DMS79 (cell line): Measurements from ENCODE around the gene C7orf25.

Experiments
- DNase-seq: peaks from one replicate; lab custom pipeline; 2025; lab: John Stamatoyannopoulos, UW

The C7orf25 gene

DNA sequence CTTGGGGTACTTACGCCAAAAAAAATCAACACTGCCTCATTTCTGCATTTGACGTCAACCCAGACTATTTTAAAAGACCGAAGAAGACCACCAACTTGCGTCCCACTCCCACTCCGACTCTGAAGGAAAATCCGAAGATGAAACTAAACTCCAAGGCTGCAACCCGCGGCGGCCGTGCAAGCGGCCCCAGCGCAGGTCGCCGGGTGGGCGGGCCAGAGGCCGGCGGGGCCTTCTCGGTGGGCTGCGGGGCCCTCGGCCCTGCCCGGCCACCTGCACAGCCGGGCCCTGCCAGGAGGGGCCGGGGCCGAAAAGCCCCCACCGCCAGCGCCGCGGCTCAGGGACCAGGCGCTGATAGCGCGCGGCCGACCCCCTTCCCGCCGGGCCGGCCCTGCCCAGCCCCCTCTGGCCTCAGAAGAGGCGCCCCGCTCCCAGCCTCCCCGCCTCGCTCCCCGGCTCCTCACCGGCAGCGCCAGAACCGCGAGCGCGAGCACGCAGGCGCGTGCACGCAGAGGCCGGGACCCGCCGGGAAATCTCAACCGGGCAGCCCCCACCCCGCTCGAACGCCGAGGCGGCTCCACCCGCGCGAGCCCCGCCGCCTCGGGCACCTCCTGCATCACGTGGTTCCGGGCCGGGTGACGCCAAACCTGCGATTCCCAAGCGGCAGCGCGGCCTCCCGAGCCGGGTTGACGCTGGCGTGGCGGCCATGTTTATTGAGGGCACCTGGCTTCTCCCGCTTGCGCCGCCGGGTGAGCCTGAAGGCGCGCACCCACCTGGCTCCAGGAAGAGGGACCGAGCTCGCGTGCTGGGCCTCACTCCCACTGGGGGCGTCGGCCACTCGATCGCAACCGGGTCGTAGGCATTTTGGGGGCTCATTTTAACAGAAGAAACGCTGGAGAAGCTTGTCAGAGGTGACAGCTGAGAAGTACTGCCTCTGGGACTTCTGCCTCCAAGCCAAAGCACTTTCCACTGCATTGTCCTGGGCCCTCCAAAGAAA, at the start of gene C7orf25:
C7orf25 (minus strand) TSS at position 617 of the 994 bp plus-strand sequence. CDS start 1,170 bp downstream, outside the sequence.
- DNase-seq, result peak; percentile 97

DNA sequence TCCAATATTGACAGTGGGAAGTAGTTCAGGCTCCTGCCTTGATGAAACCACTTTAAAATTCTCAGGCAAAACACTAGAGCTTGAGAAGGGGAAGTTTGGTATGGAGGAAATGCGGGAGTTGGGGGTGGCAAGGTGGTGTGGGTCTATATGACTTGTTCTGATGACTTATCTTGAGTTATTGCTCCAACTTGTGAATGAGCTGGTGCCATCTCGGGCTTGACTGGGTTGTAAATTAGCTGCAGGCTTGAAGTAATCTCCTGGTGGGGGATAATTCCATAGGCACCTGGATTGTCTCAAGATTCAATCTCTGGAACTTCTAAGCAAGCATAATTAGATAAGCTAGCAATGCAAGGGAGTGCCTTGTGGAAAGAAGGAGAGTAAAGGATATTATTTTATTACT, 49.3 kb upstream of the C7orf25 start:
- DNase-seq, result no peak

DNA sequence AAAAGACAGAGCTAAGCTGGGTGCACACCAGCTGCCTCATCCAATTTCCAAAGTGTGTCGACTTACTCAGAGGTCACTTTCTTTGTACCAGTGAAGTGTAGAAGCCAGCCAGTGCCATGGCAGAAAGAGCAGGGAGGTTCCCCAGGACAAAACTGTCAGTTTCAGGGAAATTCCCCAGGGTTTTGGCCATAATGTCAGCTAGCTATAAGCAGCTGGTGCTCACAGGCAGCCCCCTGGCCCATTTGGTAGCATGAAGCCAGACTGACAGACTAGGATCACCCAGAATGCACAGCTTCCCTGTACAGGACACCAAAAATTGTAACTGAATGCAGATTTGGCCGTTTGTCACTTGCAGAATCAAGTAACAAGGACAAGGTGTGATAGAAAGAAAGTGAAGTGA, 48.9 kb upstream of the C7orf25 start:
- no peak for DNase-seq

DNA sequence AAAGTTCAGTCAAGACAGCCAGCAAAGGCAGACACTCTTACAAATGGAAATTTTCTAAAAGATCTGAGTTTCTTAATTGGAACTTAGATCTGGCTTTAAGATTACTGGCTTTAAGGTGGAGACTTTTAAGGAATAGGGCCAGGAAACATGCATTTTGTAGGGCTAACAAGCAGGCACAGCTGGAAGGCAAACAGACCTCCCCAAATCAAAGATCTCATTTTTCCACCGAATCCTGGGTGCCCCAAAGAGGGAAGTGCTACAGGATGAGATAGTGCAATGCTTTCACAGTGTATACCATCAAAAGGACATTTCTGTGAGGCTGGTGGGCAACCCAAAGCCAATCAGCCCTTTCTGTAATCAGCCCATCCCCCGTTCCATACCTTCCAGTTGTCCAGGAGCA, 47.7 kb upstream of the C7orf25 start:
- no peak for DNase-seq

DNA sequence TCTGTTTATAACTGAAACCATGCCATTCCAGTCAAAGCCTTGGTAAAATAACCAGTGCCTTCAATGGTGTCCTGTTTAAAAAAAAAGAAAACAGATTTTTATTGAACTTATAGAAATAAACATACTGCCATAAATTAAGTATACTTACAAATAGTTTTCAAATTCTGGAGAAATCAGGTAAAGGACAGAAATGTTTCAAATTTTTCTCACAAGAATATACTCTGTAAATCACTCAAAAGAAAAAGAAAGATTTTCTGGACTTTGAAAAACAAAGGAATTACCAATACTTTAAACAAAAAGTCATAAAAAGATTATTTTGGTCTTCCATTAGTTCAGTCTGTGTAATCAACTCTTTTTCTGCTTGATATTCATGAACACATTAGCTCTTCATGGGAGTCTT, 44.2 kb upstream of the C7orf25 start:
- no peak for DNase-seq

DNA sequence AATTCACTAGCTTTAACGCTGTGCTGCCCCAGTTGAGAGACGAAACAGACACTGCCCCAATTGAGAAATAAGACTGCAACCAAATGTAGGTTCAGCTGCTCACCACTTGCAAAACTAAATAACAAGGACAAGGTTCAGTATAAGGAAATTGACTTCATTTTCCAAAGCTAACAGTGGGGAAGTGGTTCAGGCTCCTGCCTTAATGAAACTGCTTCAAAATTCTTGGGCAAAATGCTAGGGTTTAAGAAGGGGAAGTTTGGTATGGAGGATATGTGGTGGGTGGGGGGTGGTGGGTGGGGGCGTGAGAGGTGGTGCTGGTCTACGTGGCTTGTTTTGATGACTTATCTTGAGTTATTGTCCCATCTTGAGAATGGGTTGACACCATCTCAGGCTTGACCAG, 42.1 kb upstream of the C7orf25 start:
- no peak for DNase-seq

DNA sequence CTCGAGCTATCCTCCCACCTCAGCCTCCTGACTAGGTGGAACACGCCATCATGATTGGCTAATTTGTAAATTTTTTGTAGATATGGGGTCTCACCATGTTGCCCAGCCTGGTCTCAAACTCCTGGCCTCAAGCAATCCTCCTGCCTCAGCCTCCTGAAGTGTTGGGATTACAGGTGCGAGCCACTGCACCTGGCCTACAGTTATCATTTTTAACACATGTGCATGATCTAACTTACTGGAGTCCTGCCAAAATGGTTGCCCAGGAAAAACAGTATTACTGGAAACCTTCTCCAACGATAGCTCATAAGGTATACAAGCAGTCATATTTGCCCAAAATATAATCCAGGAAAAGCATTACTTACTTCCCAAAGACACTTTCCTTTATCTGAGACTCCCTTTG, 40.5 kb upstream of the C7orf25 start:
- DNase-seq, result no peak

DNA sequence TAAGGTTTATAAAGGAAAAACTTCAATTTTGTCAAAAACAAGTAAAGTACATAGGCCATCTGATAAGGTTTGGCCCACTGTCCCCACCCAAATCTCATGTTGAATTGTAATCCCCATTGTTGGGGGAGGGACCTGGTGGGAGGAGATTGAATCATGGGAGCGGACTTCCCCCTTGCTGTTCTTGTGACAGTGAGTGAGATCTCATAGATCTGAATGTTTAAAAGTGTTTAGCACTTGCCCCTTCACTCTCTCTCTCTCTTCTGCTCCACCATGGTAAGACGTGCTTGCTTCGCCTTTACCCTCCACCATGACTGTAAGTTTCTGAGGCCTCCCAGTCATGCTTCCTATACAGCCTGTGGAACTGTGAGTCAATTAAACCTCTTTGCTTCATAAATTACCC, 38.5 kb upstream of the C7orf25 start:
- DNase-seq, result no peak

DNA sequence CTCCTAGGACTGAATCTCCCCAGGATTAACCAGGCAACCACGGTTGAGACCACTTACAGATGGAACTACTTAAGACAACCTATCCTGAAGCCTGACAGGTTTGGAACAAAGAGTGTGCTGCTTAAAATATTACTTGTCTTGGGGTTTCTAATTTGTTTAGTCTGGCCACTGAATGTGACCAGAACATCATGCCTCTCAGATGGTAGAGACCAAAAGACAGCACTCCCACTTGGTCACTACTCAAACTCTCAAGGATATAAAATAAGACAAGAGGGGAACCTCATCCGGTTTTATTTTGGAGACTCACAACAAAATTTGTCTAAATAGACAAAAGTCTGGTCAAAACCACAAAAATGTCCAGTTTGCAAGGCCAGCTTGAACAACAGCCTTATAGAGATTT, 35.7 kb upstream of the C7orf25 start:
- no peak for DNase-seq

DNA sequence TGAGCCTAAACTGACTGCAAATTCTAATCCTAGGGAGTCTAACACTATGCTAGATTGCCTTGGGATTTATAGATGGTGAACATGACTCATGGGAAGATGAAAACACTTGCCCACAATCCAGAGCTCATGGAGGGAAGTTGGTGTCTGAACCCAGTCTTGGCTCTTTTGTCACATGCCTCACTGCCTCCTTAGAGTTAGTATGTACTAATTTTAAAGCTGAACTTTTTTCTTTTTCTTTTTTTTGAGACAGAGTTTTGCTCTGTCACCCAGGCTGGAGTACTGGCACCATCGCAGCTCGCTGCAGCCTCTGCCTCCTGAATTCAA, 34.7 kb upstream of the C7orf25 start:
- no peak for DNase-seq

DNA sequence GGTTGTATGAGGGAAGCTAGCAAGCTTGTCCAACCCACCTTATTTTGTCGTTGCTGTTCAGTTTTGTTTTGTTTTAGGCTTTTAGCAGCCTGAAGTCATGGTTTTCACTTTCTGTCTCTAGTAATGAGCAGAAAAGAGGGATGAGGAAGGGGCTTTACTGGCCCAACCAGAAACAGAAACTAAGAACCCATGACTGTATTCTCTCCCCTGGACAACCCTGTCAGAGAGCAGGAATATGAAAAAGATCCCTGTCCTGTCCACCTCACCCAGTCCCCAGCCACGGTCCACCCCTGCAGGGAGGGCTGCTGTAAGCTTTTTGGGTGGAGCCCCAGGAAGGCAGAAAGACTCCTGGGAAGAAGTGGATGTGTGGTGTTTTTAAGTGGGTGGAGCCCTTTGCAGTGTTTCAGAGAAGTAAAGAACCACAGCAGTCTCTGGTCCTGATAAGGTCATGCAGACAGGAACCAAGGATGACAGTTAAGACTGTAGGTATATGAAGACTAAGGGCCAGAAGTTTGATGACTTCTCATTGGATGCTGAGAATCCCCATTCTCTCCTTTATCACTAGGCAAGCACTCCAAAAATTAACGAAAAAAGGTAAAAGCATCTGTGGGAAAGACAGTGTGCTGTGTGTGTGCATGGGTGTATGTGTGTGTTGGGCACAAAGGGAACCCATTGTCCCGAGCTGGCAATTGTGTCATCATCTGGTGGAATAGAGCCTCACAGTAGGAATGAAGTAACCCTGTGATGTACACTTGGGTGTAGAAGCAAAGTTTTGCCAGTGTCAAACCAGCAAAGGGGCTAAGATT, 34.2 kb upstream of the C7orf25 start:
- DNase-seq, result no peak

DNA sequence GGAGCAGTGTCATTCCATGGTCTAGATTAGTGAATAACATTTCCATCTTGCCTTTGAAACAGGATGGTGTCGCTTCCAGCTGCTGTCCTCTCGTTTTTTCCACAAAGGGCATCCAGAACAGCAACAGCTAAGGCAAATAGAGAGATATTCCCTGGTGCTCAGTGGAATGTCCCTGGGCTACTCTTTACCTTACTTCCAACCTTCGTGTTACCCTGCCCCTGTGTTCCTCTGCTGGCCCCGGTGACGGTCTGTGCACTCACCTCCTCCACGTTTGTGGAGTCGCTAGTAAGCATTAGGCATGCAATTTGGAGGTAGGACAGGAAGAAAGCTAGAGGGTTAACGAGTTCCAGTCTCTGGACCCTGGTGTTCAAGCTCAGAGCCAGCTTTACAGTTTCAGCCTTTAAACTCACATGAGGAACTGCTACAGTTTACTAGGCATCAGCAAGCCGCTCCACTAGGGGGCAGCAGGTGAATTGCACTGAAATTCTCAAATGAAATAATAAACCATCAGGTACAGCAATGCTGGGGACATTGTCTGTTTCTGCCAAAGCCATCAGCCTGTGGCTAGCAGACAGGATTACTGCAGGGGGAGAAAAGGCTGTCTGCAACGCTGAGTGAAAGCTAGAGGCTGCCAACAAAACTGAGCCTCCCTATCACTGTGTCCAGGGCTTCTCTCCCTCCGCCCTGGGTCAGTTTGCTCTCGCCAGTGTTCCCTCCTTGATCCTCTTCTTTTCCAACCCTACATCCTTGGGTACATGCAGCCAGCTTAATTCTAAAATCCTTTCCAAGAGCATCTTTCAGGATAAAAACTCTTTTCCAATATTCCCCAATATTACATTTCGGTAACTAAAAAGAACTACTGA, 29.3 kb upstream of the C7orf25 start:
- DNase-seq, result peak; percentile 34

DNA sequence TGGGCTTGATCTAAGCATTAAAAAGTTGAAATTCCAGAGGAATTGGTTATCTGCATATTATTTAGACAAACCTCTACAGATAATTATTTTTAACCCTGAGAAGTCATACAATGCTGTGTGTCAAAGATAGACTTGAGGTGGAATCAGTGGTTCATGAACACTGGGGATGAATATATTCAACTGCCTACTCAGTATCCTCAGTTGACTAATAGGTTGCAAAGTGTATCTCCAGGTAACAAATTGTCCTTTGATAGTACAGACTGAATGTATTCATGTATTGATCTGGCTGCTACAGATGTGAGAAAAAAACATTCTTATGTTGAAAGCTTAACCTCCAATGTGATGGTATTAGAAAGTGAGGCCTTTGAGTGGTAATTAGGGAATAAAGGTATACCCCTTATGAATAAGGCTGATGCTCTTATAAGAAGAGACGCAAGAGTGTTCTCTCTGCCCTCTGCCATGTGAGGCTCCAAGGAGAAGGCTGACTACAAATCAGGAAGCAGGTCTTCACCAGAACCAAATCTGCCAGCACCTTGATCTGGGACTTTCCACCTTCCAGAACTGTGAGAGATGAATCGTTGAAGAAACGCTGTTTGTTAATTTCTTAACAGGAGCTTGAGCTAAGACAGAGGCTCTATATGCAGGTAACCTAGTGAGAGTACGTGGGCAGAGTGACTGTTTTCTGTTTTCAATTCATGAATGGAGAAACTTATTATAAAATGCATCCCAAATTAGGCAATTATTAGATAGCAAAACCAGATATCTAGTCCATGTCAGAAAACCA, 27.8 kb upstream of the C7orf25 start:
- no peak for DNase-seq

DNA sequence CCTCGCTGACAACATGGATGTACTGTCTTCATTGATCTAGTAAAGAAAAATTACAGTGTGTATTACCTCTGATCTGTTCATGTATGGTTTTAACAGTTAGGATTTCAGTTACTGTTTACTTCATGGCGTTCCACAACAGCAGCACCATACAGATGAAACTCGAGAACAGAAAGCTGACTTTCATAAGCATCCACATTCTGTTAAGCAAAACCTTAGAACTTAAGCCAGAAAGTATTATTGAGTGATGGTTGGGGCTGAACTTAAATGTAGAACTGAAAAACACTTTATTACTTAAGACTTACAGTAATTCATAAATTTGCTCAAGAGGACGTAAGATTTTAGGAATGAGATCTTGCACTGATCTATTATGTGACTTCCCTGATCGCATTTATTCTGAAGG, 24.0 kb upstream of the C7orf25 start:
- no peak for DNase-seq

DNA sequence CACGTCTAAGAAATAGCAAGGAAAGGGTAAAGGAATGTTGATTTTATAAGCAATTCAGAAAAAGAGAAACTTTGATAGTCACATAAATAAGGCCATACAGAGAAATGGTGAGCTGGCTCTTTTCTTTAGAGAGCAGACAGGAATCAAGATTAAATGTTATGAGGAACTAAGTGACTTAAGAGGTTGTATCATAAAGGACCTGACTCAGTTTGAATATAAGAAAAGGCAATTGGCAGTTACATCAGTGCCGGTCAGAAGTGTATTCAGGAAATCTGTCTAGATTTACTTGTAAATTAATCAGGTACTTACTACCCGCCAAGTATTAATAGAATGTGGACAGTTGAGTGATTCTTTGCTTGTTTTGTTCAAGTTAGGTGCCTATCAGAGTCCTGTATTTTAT, 22.4 kb upstream of the C7orf25 start:
- DNase-seq, result no peak

DNA sequence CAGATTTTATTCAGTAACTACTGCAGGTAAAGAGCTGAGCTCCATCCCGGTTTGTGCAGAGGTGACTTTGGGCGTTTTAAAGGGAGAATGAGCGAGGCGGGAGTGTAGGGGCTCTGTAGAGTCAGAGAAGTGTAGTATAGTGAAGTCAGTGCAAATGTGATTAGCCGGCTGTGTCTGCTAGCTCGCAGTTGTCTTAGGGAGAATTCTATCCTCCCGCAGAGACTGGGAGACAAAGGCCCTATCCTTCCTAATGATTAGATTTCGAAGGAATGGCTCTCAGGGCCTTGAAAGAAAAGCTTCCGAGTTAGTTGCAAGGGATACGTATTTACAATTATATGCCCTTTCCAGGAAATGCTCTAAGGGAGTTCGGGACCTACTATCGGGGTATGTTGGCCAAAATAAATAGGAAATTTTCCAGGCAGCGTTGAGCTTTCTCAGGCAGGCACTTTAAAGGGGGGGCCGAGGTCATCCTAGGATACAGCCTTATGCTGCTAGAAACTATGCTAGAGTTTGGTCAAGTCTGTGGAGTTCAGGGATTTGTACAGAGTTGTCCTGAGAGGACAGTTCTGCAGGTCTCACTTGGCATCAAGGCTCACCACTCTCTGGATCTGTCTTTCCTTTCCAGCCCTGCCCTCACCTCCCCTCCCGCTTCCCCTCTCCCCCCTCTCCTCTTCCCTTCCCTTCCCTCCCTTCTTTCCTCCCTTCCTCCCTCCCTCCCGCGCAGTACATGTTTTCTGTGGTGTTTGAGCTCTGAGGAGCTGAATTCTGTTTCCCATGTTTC, 21.1 kb upstream of the C7orf25 start:
- no peak for DNase-seq

DNA sequence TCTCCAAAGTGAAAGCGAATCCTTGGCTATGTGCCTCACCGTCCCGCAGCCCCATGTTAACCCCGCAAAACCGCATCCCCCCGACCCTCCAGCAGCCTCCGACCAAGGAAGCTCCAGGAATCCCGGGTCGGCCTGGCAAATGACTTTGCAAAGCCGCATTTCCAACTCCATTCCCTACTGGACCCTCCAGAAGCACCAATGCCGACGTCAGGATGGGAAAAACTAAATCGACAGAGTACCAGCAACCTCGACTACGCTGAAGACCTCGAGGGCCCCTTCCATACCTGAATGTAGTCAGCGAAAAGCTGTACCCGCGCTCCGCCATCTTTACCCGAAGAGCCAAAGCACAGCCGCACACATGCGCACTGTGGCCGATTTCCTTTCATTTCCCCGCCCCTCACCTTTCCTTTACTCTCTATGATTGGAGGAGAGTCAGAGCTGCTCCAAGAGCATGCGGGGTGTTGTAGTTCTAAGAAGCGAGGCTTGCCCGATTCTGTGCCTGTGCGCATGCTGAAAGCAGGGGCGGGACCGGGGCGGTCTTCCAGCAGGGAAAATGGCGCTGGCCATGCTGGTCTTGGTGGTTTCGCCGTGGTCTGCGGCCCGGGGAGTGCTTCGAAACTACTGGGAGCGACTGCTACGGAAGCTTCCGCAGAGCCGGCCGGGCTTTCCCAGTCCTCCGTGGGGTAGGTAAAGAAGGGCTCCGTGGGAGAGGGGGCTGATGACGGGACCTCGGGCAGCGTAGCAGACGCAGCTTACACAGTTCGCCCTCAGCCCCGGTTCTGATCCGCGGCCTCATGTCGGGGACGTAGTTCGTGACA, 20.2 kb upstream of the C7orf25 start, which contains the start of the genes MRPL32 and PSMA2:
MRPL32 (plus strand) TSS at position 543 of the 818 bp plus-strand sequence; CDS start at position 554, 11 bp downstream.
PSMA2 (minus strand) TSS at position 341 of the 818 bp plus-strand sequence; CDS start at position 325, 16 bp downstream.
- DNase-seq, result peak; percentile 99

DNA sequence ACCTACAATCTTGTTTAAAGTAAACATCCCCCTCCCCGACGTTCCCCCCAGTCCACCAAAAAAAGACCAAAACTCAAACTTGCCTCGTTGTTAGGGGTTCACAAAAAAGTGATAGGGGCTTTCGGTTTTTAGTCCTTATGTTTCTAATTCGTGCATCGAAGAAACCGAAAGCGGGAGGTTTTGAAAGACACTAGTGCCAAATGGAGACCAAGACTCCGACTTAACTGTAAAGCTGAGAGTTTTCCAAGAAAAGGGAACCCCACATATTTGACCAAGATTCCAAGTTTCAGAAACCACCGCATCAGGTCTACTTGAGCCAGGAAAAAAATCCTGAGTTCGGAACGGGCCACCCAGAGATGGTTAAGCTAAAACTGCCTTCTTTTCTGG, 19.6 kb upstream of the C7orf25 start:
- no peak for DNase-seq

DNA sequence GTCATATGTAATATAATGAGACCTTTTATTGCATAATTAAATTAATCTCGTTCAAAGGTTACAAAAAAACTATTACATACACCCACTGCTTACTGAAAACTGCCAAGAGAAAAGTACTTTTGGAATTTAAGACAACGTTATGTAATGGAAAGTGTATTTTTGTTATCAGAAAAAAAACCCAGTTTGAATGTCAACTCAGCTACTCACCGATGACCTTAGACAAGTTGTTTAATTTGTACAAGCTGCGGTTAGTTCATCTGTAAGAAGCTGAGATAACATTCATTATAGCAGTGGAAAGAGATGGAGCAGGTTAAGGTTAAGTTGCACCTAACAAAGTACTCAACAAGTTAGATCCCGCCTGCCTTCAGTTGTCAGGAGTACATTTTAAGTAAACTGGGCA, 19.0 kb upstream of the C7orf25 start:
- no peak for DNase-seq
